NCI-H748 (cell line): ENCODE results near the gene COL23A1.

Experiments used
- DNase-seq: peaks from one replicate; lab custom pipeline; 2025; ENCODE audit not compliant: unreplicated experiment; lab: John Stamatoyannopoulos, UW

COL23A1 gene

GRCh38 chr5:178535299-178536175, 54.7 kb downstream of the COL23A1 start:
- DNase-seq, result no peak

- no peak for DNase-seq
Observed at GRCh38 chr5:178533136-178533535, 57.1 kb downstream of the COL23A1 start.

DNA sequence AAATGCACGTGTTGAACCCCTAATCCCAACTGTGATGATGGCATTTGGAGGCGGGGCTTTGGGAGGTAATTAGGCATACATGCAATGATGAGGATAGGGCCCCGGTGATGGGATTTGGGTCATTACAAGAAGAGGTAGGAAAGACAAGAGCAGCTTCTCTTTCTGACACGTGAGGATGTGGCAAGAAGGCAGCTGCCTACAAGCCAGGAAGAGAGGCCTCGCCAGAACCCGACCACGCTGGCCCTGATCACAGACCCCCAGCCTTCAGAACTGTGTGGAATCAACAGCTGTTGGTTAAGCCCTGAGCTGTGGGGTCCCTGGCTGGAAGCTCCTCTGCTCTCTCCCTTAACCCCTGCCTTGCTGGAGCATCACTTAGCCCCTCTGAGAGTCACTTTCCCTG, 57.5 kb downstream of the COL23A1 start:
- DNase-seq, result no peak

GRCh38 chr5:178532236-178532635, 58.0 kb downstream of the COL23A1 start:
- DNase-seq, result no peak

GRCh38 chr5:178531786-178532185, 58.4 kb downstream of the COL23A1 start:
- no peak for DNase-seq

DNA sequence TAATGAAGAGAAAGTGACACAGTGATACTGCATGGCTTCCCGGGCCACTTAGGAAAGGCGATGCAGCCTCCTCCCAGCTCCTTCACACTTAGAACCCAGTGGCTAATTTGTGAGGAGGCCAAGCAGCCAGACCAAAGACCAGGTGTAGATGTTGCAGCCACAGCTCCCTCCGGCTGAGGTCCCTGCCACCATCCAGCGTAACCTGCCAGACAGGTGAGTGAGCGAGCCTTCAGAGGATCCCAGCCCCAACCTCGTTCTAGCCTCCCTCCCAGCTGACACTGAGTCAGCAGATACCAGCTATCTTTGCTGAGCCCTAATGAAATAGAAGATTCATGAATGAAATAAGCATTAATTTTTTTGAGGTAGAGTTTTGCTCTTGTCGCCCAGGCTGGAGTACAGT, 59.7 kb downstream of the COL23A1 start:
- DNase-seq, result no peak

DNA sequence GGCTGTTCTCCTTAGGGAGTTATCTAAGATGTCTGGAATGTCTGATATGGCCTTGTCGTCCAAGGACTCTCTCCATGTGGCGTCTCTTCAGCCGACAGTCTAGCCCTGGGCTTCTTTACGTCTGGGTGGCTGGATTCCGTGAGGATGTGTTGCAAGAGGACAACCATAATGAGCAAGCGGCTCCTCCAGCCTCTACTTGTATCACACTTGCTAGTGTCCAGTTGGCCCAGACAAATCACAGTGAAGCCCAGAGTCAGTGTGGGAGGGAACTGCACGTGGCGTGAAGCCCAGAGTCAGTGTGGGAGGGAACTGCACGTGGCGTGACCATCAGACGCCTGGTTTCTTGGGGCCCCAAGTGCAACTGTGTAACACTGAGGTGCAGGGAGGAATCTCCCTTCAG, 61.1 kb downstream of the COL23A1 start:
- no peak for DNase-seq

GRCh38 chr5:178527458-178528307, 62.5 kb downstream of the COL23A1 start:
- no peak for DNase-seq

DNA sequence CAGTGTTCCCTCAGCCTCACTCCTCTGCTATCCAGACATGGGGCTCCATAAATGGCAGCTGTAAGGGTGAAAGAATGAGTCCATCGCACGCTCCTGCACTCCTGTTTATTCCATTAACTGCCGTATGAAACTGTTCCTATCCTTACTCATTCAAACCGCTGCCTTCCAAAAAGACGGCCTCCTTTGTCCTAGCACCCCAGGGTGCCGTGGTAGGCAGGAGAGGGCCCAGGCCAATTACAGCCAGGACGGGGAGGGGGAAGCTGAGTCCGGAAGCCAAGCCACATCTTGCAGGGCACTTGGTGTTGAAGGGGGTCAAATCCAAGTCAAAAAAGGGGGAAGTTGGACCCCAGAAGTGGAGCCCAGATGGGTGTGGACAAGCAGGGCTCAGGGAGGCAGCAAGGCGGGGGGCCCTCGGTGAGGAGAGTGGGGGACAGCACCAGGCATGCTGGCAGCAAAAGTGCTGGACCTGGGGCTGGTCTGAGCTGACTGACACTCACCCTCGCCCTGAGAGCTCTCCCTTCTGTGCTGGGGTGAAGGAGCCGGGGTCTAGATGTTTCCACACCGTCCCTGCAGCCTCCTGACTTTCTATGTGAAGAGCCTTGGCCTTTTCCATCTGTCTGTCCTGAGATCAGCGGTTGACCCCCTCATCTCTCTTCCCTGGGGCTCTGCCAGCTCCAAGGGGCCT, 63.3 kb downstream of the COL23A1 start:
- no peak for DNase-seq

GRCh38 chr5:178525906-178526732, 64.1 kb downstream of the COL23A1 start:
- DNase-seq, result no peak

- DNase-seq, result no peak
Observed at GRCh38 chr5:178524093-178524882, 65.9 kb downstream of the COL23A1 start.

DNA sequence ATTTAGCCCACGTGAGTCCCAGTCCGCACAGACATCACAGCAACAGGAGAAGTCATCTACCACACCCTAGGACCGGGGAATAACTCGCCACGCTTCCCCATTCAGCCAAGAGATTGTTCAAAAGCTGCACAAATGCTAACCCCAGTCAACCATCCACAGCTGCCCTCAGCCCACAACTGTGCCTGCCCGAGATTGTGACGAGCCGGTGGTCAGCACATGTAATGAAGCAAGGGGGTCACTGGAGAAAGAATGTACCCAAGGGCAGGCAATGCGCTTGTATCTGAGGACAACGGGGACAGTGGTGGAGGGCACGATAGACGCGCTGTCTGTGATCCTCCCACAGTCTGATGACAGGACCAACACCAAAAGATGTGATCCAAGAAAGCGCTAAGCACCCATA, 67.8 kb downstream of the COL23A1 start:
- DNase-seq, result no peak

GRCh38 chr5:178520851-178521250, 69.3 kb downstream of the COL23A1 start:
- DNase-seq, result no peak

- DNase-seq, result no peak
Observed at GRCh38 chr5:178519804-178520203, 70.4 kb downstream of the COL23A1 start.

GRCh38 chr5:178519155-178519554, 71.0 kb downstream of the COL23A1 start:
- no peak for DNase-seq

DNA sequence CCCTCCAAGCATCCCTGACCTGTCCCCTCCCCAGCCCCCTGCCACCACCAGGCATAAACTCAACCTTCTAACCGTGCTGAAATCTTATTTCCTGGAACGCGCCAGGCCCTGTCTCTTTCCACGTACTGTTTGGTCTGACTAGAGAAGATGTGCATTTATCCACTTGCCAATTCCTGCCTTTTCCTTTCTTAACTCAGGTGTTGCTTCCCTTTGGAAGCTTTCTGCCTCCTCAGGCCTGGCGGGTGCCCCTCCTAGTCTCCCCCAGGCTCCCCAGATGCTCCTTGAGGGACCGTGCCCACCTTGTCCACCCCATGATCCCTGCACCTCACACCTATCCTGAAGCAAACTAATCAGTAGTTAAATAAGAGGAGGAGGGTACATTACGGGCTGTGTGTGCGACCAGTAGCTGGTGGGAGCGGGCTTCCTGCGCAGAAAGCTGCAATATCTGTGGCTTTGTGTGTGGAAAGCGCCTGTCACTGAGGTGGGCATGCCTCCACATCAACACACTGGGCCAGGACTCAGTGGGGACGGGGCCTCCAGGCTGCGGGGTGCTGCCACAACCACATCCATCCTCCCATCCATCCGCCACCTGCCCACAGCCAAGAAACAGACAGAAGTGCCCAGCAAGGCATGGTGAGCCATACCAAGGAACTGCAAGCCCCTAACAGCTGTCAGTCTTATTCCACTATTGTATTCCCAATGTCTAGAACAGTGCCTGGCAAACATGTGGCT, 73.5 kb downstream of the COL23A1 start:
- DNase-seq, result no peak

DNA sequence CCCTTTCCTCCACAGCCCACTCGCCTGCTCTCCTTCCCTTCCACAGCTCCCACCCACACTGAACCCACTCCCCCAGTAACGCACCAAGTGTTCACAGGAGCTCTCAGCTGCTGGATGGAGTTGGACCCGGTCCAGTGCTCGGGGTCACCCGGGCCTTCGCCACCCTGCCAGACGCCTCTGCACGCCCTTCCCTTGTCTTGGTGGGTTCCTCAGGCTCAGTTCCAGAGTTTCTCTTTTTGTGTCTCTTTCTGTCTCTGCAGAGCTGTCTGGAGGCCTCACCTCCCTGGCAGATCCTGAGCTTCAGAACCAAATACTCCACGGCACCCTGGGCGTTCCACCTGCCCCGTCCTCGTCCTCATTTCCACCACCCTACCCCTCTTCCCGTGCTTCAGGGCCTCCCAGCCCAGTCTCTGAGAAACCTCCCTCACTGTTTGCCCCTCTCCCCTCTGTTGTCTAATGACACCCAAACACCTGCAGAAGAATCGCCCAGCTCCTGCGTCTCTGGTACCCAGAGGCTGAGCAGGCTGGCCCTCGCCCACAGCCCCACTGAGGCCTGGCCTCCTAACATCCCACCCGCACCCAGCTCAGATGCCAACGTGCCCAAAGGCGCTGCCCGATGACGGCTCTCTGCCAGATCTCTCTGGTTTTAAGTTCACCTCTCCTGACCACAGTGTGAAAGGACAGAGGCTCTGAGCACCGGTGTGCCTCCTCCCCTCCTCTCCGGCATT, 74.3 kb downstream of the COL23A1 start:
- no peak for DNase-seq

DNA sequence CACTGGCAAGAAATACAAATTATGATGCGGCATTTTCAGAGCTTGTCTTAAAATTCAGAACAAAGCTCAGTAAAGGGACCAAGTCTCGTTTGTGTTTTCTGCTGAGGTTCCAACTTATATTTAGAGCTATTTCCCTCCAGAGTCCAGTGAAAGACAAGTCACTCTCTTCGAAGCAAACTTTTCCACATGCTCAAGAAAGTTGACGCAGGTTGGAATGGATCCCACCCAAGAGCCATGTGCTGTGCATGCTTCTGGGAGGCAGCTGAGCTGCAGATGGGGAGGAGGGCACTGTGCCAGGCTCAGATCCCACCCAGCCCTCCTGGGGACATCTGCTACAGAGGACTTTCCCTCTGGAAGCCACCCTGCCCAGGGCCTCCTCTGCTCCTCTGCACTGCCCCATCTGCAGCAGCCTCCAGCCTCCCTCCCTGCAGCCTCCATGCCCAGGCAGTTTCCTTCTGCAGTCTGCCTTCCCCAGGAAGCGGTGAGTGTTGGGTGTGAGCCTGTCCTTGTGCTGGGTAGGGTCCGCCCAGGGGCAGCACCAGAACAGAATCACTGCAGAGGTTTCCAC, 75.3 kb downstream of the COL23A1 start:
- DNase-seq, result no peak
